OCI-LY1 (cell line): ENCODE measurements around the gene ASAH2.

ENCODE experiments used
- H2AFZ ChIP-seq: fragments of 200-600 bp; sonication (generic), shearing (Covaris generic); 2 replicates; pipeline ENCODE4 v1.6.0; 2014; ENCODE audit warnings: antibody characterized with exemption, mild to moderate bottlenecking, low read length
- H3F3A ChIP-seq: fragments of 200-600 bp; sonication (generic), shearing (Covaris generic); 2 replicates; pipeline ENCODE4 v1.6.0; 2014; ENCODE audit warnings: mild to moderate bottlenecking, antibody characterized with exemption, low read length, moderate library complexity; ENCODE audit not compliant: insufficient read depth
- H3K27ac ChIP-seq: fragments of 200-600 bp; sonication (generic); 2 replicates; pipeline ENCODE4 v1.5.1; 2014; ENCODE audit warnings: low read length, mixed run types, mild to moderate bottlenecking, low read depth; ENCODE audit not compliant: poor library complexity, severe bottlenecking
- H3K27me3 ChIP-seq: fragments of 200-600 bp; sonication (generic); 2 replicates; pipeline ENCODE4 v1.6.0; 2014; ENCODE audit warnings: antibody characterized with exemption, mild to moderate bottlenecking, low read length, moderate library complexity; ENCODE audit not compliant: insufficient read depth
- H3K36me3 ChIP-seq: fragments of 200-600 bp; sonication (generic); 2 replicates; pipeline ENCODE4 v1.6.1; 2014; ENCODE audit warnings: mild to moderate bottlenecking, antibody characterized with exemption, low read length, moderate library complexity, mixed read lengths; ENCODE audit not compliant: insufficient read depth
- H3K4me1 ChIP-seq: fragments of 200-600 bp; sonication (generic); 2 replicates; pipeline ENCODE4 v1.5.1; 2014; ENCODE audit warnings: mild to moderate bottlenecking, low read length, moderate library complexity; ENCODE audit not compliant: insufficient read depth, severe bottlenecking
- H3K4me2 ChIP-seq: fragments of 200-600 bp; sonication (generic), shearing (Covaris generic); 2 replicates; pipeline ENCODE4 v1.6.1; 2014; ENCODE audit warnings: low read length
- H3K4me3 ChIP-seq: fragments of 200-600 bp; sonication (generic); 2 replicates; pipeline ENCODE4 v1.5.1; 2014; ENCODE audit warnings: low read length, low read depth, mild to moderate bottlenecking, mixed read lengths; ENCODE audit not compliant: poor library complexity, severe bottlenecking
- H3K79me2 ChIP-seq: fragments of 200-600 bp; shearing (Covaris generic); 2 replicates; pipeline ENCODE4 v1.6.1; 2016; ENCODE audit warnings: mixed run types, low read length, mixed read lengths; ENCODE audit not compliant: insufficient read depth
- H3K9ac ChIP-seq: fragments of 200-600 bp; sonication (generic), shearing (Covaris generic); 2 replicates; pipeline ENCODE4 v1.6.1; 2014; ENCODE audit warnings: mild to moderate bottlenecking, low read length, mixed read lengths
- H3K9me2 ChIP-seq: fragments of 200-600 bp; sonication (generic), shearing (Covaris generic); 2 replicates; pipeline ENCODE4 v1.6.1; 2014; ENCODE audit warnings: low read depth, mild to moderate bottlenecking, low read length, mixed read lengths
- H3K9me3 ChIP-seq: fragments of 200-600 bp; shearing (Covaris generic); 2 replicates; pipeline ENCODE4 v1.6.1; 2014; ENCODE audit warnings: low read length, mixed read lengths
- H4K20me1 ChIP-seq: fragments of 200-600 bp; sonication (generic), shearing (Covaris generic); 2 replicates; pipeline ENCODE4 v1.6.0; 2016; ENCODE audit warnings: mild to moderate bottlenecking, low read length; ENCODE audit not compliant: insufficient read depth
- EZH2 ChIP-seq: fragments of 200-600 bp; sonication (generic), shearing (Covaris generic); IDR thresholded peaks from 2 replicates; pipeline ENCODE4 v1.8.0; 2017; ENCODE audit warnings: borderline replicate concordance, mixed run types, mild to moderate bottlenecking, antibody characterized with exemption, low read length, moderate library complexity, mixed read lengths
- TF ChIP-seq, protein P1 (sequence below): fragments of 200-600 bp; sonication (generic), shearing (Covaris generic); IDR thresholded peaks from 2 replicates; pipeline ENCODE4 v1.5.1; 2017; ENCODE audit warnings: mild to moderate bottlenecking, antibody characterized with exemption, low read length, moderate library complexity, mixed read lengths

The ASAH2 gene

DNA sequence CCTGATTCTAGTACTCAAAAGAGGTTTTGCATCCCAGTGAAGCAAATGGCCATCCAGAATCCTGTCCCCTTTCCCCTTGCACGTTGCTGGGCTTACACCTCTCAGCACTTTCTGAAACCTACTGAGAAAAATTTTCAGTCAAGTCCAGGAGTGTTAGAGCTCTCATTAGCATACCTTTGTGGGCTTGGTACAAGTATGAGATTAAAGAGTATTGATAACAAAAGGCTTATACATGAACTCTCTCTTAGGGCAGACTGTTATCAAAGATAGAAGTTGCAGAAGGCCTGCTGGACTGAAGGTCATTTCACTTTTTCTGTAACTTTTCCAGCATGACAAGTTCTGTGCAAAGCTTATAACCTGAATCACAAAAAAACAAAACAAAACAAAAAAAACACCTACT, at the start of gene ASAH2:
Gene ASAH2 (minus strand): TSS at position 123 of the 400 bp plus-strand sequence. CDS start 2,906 bp downstream, outside the sequence.
- Histone ChIP-seq H3K9ac (no peak within 1 kb of the TSS), H3K79me2 (no peaks in the 10 kb centered on the region), H3K4me2 (no peak within 1 kb of the TSS), H3K36me3 (no peaks in the 10 kb centered on the region), H3K9me2 (no peaks in the 10 kb centered on the region), H3K27ac (no peak within 1 kb of the TSS), H3K27me3 (no peaks in the 10 kb centered on the region), H3K9me3 (no peaks in the 10 kb centered on the region), H3K4me1 (no peaks in the 10 kb centered on the region), H3K4me3 (no peak within 1 kb of the TSS), H2AFZ (no peak within 1 kb of the TSS), H3F3A (no peaks in the 10 kb centered on the region), H4K20me1 (no peaks in the 10 kb centered on the region)
- TF ChIP-seq EZH2, result no peak
- TF ChIP-seq, protein P1, sequence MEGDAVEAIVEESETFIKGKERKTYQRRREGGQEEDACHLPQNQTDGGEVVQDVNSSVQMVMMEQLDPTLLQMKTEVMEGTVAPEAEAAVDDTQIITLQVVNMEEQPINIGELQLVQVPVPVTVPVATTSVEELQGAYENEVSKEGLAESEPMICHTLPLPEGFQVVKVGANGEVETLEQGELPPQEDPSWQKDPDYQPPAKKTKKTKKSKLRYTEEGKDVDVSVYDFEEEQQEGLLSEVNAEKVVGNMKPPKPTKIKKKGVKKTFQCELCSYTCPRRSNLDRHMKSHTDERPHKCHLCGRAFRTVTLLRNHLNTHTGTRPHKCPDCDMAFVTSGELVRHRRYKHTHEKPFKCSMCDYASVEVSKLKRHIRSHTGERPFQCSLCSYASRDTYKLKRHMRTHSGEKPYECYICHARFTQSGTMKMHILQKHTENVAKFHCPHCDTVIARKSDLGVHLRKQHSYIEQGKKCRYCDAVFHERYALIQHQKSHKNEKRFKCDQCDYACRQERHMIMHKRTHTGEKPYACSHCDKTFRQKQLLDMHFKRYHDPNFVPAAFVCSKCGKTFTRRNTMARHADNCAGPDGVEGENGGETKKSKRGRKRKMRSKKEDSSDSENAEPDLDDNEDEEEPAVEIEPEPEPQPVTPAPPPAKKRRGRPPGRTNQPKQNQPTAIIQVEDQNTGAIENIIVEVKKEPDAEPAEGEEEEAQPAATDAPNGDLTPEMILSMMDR, result no peak

DNA sequence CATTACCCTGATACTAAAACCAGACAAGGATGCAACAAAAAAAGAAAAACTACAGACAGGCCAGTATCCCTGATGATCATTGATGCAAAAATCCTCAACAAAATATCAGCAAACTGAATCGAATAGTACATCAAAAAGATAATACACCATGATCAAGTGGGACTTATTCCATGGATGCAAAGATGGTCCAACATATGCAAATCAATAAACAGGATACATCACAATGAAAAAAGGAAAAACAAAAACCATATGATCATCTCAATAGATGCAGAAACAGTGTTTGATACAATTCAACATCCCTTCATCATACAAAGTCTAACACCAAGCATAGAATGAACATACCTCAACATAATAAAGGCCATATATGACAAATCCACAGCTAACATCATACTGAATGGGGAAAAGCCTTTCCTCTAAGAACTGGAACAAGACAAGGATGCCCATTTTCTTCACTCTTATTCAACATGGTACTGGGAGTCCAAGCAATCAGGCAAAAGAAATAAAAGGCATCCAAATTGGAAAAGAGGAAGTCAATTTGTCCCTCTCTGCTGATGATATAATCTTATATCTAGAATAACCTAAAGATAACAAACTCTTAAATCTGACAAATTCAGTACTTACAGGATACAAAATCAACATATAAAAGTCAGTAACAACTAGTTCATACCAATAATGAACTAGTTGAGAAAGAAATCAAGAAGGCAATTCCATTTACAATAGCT, 48.8 kb upstream of the ASAH2 start:
- no peak overlapping the region for H3K4me2 ChIP-seq
- H3K9me3 ChIP-seq, result no peaks in the 10 kb centered on the region
- H4K20me1 ChIP-seq, result no peaks in the 10 kb centered on the region
- H3K27ac ChIP-seq, result no peak overlapping the region
- no peaks in the 10 kb centered on the region for H3K4me1 ChIP-seq
- no peaks in the 10 kb centered on the region for H3K27me3 ChIP-seq
- no peaks in the 10 kb centered on the region for H3F3A ChIP-seq
- no peaks in the 10 kb centered on the region for H3K36me3 ChIP-seq
- H3K79me2 ChIP-seq, result no peaks in the 10 kb centered on the region
- H3K9me2 ChIP-seq, result no peaks in the 10 kb centered on the region
- no peak overlapping the region for H3K9ac ChIP-seq
- H2AFZ ChIP-seq, result no peak overlapping the region
- TF ChIP-seq, protein P1, result no peak
- no peak overlapping the region for H3K4me3 ChIP-seq

DNA sequence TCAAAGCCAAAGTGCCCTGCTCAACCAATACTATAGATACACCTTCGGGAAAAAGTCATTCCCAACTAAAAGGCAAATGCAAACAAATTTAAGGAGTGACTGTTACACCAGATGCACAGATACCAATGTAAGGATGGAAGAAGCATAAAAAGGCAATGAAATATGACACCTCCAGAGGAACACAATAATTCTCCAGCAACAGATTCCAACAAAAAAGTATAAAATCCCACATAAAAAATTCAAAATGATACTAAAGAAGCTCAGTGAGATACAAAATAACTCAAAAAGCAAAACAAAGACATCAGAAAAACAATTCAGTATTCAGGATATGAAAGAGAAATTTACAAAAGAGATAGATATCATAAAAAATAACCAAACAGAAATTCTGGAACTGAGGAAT, 44.1 kb upstream of the ASAH2 start:
- H3K9me3 ChIP-seq, result no peaks in the 10 kb centered on the region
- H4K20me1 ChIP-seq, result no peaks in the 10 kb centered on the region
- H3K9me2 ChIP-seq, result no peaks in the 10 kb centered on the region
- no peak overlapping the region for H3K4me2 ChIP-seq
- H3K27ac ChIP-seq, result no peak overlapping the region
- TF ChIP-seq, protein P1, result no peak
- TF ChIP-seq EZH2, result no peak
- no peak overlapping the region for H3K9ac ChIP-seq
- H3K4me3 ChIP-seq, result no peak overlapping the region
- no peaks in the 10 kb centered on the region for H3K4me1 ChIP-seq
- H3K36me3 ChIP-seq, result no peaks in the 10 kb centered on the region
- no peak overlapping the region for H2AFZ ChIP-seq
- no peaks in the 10 kb centered on the region for H3F3A ChIP-seq
- H3K27me3 ChIP-seq, result no peaks in the 10 kb centered on the region
- no peaks in the 10 kb centered on the region for H3K79me2 ChIP-seq
